Activated effector memory CD4-positive, alpha-beta T cell treated with anti-CD3 and anti-CD28 coated beads, Interleukin-2, amount 50 U/mL, for 16 hours (primary cell): ENCODE data around the gene ZNF883.

Experiments
- DNase-seq: peaks from one replicate; pipeline ENCODE4 v3.0.0-alpha.2; 2020

ZNF883 gene

DNA sequence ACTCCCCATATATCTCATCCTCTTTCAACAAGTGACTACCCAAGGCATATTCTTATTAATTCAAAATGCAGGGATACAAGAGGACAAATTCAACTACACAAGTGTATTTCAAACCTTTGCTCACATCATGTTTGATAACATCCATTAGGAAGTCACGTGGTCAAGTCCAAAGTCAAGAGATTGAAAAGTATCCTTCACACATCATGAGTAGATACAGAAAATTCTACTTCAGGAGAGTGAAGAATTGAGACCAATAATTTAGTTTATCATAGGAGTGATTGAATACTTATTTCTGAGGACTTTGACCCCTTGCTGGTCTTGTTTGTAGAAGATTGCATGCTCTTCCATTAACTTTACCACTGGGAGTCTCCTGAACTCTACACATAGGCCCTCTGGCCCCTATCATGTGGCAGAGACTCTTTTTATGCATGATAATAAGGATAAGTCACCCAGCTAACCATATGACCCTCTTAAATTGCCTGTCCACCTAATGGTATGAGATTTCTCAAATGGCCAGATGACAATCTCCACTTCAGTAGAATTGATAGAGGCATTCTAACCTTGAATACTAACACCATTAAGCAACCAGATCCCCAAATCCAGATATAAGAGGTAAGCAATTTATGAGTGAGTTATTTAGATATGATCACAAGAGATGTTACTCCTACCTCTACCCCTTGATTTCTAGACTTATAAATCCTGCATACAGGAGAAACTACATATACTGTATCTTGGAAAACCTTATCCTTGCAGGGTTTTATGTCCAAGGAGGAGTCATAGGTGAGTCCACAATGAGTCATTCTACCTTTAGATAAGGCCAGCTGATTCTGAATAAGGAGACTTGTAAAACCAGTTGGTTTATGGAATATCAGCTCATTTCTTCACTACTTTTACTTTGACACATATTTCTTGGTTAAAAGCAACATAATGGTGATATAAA, 94.7 kb downstream of the ZNF883 start:
- DNase-seq, result no peak

- no peak for DNase-seq
These were observed 97.5 kb downstream of the ZNF883 start for GRCh38 chr9:112914524-112914923.

DNA sequence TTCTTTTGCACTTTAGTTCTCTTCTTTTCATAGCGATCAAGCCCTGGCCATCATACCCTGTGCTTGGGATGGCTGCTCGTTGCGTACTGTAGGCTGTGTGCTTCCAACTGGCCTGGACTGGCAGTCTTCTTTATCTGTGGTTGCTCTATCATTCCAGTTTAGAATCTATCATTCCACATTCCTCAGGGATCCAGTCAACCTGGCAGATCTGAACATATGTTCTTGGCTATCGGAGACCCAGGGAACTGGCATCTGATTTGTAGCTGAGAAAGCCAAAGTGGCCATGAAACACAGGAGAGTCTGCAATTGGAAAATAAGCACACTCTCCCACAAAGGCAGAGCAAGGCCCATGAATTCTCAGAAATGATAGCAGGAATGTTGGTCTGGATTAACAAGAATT, 98.7 kb downstream of the ZNF883 start:
- DNase-seq, result no peak

DNA sequence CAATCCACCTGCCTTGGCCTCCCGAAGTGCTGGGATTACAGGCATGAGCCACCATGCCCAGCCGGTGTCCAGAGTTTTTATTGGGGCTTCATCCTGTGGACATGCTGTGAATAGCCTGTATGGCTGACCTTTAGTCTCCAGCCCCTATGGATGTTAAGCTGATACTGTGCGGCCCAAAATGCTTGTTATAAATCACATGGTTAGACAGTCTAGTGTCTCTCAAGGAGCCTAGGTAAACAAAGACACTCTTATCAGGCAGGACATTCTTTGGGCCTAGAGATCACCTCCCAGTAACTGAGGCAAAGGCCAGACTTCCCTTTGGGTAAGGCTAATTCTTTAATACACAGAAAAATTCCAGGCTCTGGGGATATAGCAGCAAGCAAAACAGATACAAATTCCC, 99.4 kb downstream of the ZNF883 start:
- no peak for DNase-seq

GRCh38 chr9:112911736-112912135, 100.3 kb downstream of the ZNF883 start:
- no peak for DNase-seq
